ENCODE results near the gene CDKN2AIPNL. TPM values are rescaled to one million over a fixed set of nuclear protein-coding genes. Genes with fewer than 3 reads are reported as not detected.

CDKN2AIPNL gene
- total and polyA plus RNA-seq, 2 of the 4 experiments (the other 2 are of a cell fraction): 14.0 to 18.1 TPM

DNA sequence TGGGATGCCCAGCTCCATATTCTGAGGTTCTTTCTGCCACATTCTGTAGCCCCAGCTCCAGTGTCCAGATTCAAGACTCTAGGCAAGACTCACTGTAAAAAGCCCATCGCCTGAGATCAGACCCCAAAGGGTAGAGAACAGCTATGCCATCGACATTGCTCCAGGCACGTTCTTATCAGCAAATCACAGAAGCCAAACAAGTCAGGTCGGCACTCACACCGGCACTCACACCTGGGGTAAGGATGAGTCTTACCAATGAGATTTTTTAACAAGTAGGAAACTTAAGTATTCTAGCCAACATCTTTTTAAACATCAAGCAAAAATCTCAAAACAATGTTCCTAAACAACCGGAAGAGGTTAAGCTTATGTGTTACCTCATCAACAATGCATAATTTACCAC is 2.4 kb downstream of the CDKN2AIPNL start:
- Histone ChIP-seq H3K27ac (ENCODE audit: insufficient read depth, low read length) (no peak overlapping the region), H4K8ac (ENCODE audit: low read depth in 2 of 2, low read length in 2 of 2) (no peak overlapping the region), H3K4me3 (ENCODE audit: insufficient read depth, low read depth, low read length) (no peak overlapping the region), H3K27me3 (ENCODE audit: control insufficient read depth, insufficient read depth, low read length) (no peaks in the 10 kb centered on the region), H3K4me1 (ENCODE audit: control insufficient read depth, insufficient read depth, low read length) (peaks cover 10% of the 10 kb centered on the region), H3K36me3 (ENCODE audit: control insufficient read depth, insufficient read depth, low read length) (peaks cover 6% of the 10 kb centered on the region), H3K79me1 (ENCODE audit: low read depth in 1 of 2, low read length in 2 of 2) (peaks cover 23 to 51% of the 10 kb centered on the region in 2 experiments), H2BK5ac (ENCODE audit: low read depth, low read length, poor library complexity, severe bottlenecking) (no peak overlapping the region), H3K14ac (replicated peaks; ENCODE audit: low read depth, low read length) (no peak overlapping the region), H4K5ac (ENCODE audit: low read depth, low read length) (no peak overlapping the region), H3K4ac (ENCODE audit: low read depth, low read length) (no peak overlapping the region), H2BK120ac (ENCODE audit: low read depth, low read length) (no peak overlapping the region), H2AK9ac (replicated peaks; ENCODE audit: low read depth, low read length, poor library complexity) (no peak overlapping the region), H4K91ac (ENCODE audit: insufficient read depth, low read depth, low read length) (no peak overlapping the region), H3K9me3 (ENCODE audit: control insufficient read depth, insufficient read depth, low read length) (no peaks in the 10 kb centered on the region), H3K9me1 (ENCODE audit: insufficient read depth, low read length) (peaks cover 5% of the 10 kb centered on the region), H2BK20ac (ENCODE audit: low read depth, low read length) (no peak overlapping the region), H3K9ac (ENCODE audit: low read depth, low read length) (no peak overlapping the region), H2BK15ac (ENCODE audit: low read depth, low read length) (no peak overlapping the region), H3K23ac (ENCODE audit: low read depth, low read length) (no peak overlapping the region), H4K20me1 (ENCODE audit: insufficient read depth, low read length) (no peaks in the 10 kb centered on the region; the same call in 1 of the 2 replicates), H2AFZ (replicated peaks; ENCODE audit: low read length, poor library complexity) (no peak overlapping the region), H3K4me2 (ENCODE audit: low read depth, low read length) (no peak overlapping the region), H3K56ac (ENCODE audit: extremely low read depth, insufficient read depth, low read length) (no peak overlapping the region), H2AK5ac (ENCODE audit: low read depth, low read length) (no peak overlapping the region), H3K18ac (ENCODE audit: low read depth, low read length) (no peak overlapping the region)
- dilution Hi-C loops (cut with HindIII; ENCODE audit: low sequenced_read_pairs, unreplicated experiment): no loop called here
- intact Hi-C loops (cut with micrococcal nuclease): no loop called here
- WGBS, 2 experiments (ENCODE audit: extremely low coverage in 2 of 2, insufficient read length in 1 of 2): no CpG with 5 or more reads among the region's 6 CpGs
- ChIA-PET POLR2A (ENCODE audit: unreplicated experiment) (no interaction called here), CTCF (interaction anchor here (1.2 kb wide), 1 partner anchor 178 kb away, joined by 3 read pairs; no protein-coding TSS in a partner anchor)
- DNase-seq (no peak), ATAC-seq (ENCODE audit: low read depth) (no peak)
- no TSS peak for BruUV-seq (replicated peaks)
- in situ Hi-C loops (cut with MboI; ENCODE audit: low sequenced_read_pairs): no loop called here
- TF ChIP-seq MAZ (IDR thresholded peaks at IDR 0.05; ENCODE audit: borderline replicate concordance, low read depth, low read length) (no peak), BHLHE40 (IDR thresholded peaks at IDR 0.05; ENCODE audit: low read depth, low read length) (no peak), RAD21 (IDR thresholded peaks at IDR 0.05; ENCODE audit: low read length) (no peak), MAFK (IDR thresholded peaks at IDR 0.05; ENCODE audit: low read depth, low read length) (no peak), CHD1 (IDR thresholded peaks at IDR 0.05; ENCODE audit: low read depth, low read length) (no peak), SMC3 (IDR thresholded peaks at IDR 0.05; ENCODE audit: low read depth, low read length) (no peak), NFE2L2 (IDR thresholded peaks at IDR 0.05; ENCODE audit: low read depth, low read length) (no peak), MXI1 (IDR thresholded peaks at IDR 0.05; ENCODE audit: borderline replicate concordance, low read depth, low read length) (no peak), CEBPB (IDR thresholded peaks at IDR 0.05; ENCODE audit: low read depth, low read length) (no peak), POLR2A (IDR thresholded peaks at IDR 0.05; ENCODE audit: low read depth, low read length) (no peak), RFX5 (IDR thresholded peaks at IDR 0.05; ENCODE audit: low read depth, low read length) (no peak), RCOR1 (IDR thresholded peaks at IDR 0.05; ENCODE audit: insufficient replicate concordance, low read length) (no peak)
- TF ChIP-seq, protein P1, sequence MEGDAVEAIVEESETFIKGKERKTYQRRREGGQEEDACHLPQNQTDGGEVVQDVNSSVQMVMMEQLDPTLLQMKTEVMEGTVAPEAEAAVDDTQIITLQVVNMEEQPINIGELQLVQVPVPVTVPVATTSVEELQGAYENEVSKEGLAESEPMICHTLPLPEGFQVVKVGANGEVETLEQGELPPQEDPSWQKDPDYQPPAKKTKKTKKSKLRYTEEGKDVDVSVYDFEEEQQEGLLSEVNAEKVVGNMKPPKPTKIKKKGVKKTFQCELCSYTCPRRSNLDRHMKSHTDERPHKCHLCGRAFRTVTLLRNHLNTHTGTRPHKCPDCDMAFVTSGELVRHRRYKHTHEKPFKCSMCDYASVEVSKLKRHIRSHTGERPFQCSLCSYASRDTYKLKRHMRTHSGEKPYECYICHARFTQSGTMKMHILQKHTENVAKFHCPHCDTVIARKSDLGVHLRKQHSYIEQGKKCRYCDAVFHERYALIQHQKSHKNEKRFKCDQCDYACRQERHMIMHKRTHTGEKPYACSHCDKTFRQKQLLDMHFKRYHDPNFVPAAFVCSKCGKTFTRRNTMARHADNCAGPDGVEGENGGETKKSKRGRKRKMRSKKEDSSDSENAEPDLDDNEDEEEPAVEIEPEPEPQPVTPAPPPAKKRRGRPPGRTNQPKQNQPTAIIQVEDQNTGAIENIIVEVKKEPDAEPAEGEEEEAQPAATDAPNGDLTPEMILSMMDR (conservative IDR thresholded peaks at IDR 0.05; ENCODE audit: low read depth, low read length): no peak
- TF ChIP-seq, protein P2, sequence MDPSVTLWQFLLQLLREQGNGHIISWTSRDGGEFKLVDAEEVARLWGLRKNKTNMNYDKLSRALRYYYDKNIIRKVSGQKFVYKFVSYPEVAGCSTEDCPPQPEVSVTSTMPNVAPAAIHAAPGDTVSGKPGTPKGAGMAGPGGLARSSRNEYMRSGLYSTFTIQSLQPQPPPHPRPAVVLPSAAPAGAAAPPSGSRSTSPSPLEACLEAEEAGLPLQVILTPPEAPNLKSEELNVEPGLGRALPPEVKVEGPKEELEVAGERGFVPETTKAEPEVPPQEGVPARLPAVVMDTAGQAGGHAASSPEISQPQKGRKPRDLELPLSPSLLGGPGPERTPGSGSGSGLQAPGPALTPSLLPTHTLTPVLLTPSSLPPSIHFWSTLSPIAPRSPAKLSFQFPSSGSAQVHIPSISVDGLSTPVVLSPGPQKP (IDR thresholded peaks at IDR 0.05; ENCODE audit: borderline replicate concordance, low read depth, low read length): no peak
- TF ChIP-seq, protein P3, sequence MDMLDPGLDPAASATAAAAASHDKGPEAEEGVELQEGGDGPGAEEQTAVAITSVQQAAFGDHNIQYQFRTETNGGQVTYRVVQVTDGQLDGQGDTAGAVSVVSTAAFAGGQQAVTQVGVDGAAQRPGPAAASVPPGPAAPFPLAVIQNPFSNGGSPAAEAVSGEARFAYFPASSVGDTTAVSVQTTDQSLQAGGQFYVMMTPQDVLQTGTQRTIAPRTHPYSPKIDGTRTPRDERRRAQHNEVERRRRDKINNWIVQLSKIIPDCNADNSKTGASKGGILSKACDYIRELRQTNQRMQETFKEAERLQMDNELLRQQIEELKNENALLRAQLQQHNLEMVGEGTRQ (IDR thresholded peaks at IDR 0.05; ENCODE audit: low read depth, low read length): no peak
